Peyer's patch (tissue), 4 donors: ENCODE data around the gene SECISBP2L.

Source experiments
- CTCF ChIP-seq, 6 experiments: fragments of 450-650 bp in 4 of 6; fragments of 200-600 bp in 2 of 6; sonication (generic) in 1 of 6; IDR thresholded peaks; one replicate each; pipeline ENCODE4 v1.5.1; 2017 to 2019; ENCODE audit warnings: antibody characterized with exemption in 6 of 6, mild to moderate bottlenecking in 3 of 6, moderate library complexity in 1 of 6
- POLR2A ChIP-seq, 2 donors: fragments of 450-650 bp; IDR thresholded peaks; one replicate each; pipeline ENCODE4 v1.5.1; 2017; ENCODE audit warnings: antibody characterized with exemption in 2 of 2, mild to moderate bottlenecking in 2 of 2, moderate library complexity in 2 of 2

DNA sequence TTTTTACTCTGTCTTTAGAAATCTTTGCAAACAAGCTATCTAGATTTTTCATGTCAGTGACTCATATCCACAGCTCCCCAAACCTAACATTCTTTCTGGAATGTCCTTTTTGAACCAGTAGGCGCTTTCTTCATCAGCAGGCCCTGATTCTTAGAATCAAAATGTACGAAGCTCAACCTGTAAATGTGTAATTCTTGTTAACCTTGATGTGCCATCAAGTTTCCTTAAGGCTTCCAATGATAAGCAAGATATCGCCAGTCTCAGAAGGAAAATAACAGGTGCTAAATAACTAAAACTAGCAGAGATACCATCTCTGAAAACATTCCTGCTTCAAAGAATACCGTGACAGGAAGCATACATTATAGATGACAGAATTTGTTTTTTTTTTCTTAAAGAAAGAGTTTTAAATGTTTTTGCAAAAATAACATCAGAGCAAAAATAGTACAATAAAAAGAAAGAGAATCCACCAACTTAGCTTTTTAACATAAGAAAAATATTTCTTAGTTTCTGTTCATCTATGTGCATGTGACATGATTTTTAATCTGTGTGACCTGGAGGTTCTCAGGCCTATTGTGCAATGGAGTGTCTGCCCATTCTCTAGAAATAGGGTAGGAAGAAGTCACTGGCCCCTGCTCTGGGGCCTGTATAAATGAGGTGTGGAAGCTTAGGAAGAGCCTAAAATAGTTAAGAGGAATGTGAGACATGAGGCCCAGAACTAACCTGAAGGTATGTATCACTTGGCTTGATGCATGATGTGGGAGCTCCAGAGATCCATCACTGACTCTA, 14.7 kb upstream of the SECISBP2L start:
- TF ChIP-seq CTCF (IDR thresholded peaks at IDR 0.05) (no peak), POLR2A (IDR thresholded peaks at IDR 0.05) (no peak)
